Type B pancreatic cell (in vitro differentiated cells): ENCODE data around the gene IQCN. TPM values are rescaled to one million over a fixed set of nuclear protein-coding genes. Genes with fewer than 3 reads are reported as not detected.
A peak's percentile ranks its signal among the peaks of the same experiment; 100 is the strongest.

Source experiments
- DNase-seq: peaks from one replicate; pipeline ENCODE4 v3.0.0; 2021; ENCODE audit warnings: mixed read lengths; ENCODE audit not compliant: unreplicated experiment; ENCODE audit errors: extremely low spot score
- H3K27ac Mint-ChIP-seq: 2 replicates; pipeline ENCODE4 v1.8.0; 2021; ENCODE audit warnings: mild to moderate bottlenecking, mixed read lengths
- H3K27me3 Mint-ChIP-seq: 2 replicates; pipeline ENCODE4 v1.8.0; 2021; ENCODE audit warnings: mixed read lengths
- H3K36me3 Mint-ChIP-seq: 2 replicates; pipeline ENCODE4 v1.8.0; 2021; ENCODE audit warnings: mixed read lengths
- H3K4me1 Mint-ChIP-seq: one replicate; pipeline ENCODE4 v1.8.0; 2021; ENCODE audit warnings: mixed read lengths; ENCODE audit not compliant: unreplicated experiment
- H3K4me3 Mint-ChIP-seq: 2 replicates; pipeline ENCODE4 v1.8.0; 2021; ENCODE audit warnings: mild to moderate bottlenecking, mixed read lengths
- H3K9me3 Mint-ChIP-seq: 2 replicates; pipeline ENCODE4 v1.8.0; 2021; ENCODE audit warnings: mixed read lengths
- total RNA-seq: library from RNA; stranded (reverse); gene quantifications from 2 replicates; pipeline ENCODE4 v1.2.1, GENCODE V29; 2021; ENCODE audit warnings: low replicate concordance
- TF ChIP-seq, protein P1 (sequence below): fragments of 200-600 bp; sonication (generic); conservative IDR thresholded peaks from 2 replicates; pipeline ENCODE4 v1.5.0; 2021; ENCODE audit warnings: antibody characterized with exemption, mild to moderate bottlenecking

The IQCN gene
- total RNA-seq, 1 donor from 2014 or later = 7.8 TPM

DNA sequence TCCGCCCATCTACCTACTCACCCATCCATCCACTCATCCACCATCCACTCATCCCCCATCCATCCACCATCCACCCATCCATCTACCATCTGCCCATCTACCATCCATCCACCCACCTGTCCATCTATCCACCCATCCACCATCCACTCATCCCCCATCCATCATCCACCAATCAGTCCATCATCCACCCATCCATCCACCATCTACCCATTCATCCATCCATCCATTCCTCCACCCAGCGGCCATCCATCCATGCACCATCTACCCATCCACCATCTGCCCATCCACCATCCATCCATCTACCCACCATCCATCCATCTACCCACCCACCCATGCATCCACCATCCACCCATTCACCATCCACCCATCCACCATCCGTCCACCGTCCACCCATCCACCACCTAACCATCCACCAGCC lies 20.8 kb upstream of the IQCN start:
- peaks cover 20% of the 10 kb centered on the region for H3K4me1 Mint-ChIP-seq
- no peaks in the 10 kb centered on the region for H3K9me3 Mint-ChIP-seq
- TF ChIP-seq, protein P1, sequence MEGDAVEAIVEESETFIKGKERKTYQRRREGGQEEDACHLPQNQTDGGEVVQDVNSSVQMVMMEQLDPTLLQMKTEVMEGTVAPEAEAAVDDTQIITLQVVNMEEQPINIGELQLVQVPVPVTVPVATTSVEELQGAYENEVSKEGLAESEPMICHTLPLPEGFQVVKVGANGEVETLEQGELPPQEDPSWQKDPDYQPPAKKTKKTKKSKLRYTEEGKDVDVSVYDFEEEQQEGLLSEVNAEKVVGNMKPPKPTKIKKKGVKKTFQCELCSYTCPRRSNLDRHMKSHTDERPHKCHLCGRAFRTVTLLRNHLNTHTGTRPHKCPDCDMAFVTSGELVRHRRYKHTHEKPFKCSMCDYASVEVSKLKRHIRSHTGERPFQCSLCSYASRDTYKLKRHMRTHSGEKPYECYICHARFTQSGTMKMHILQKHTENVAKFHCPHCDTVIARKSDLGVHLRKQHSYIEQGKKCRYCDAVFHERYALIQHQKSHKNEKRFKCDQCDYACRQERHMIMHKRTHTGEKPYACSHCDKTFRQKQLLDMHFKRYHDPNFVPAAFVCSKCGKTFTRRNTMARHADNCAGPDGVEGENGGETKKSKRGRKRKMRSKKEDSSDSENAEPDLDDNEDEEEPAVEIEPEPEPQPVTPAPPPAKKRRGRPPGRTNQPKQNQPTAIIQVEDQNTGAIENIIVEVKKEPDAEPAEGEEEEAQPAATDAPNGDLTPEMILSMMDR = no peak
- DNase-seq = no peak
- no peaks in the 10 kb centered on the region for H3K27me3 Mint-ChIP-seq
- no peak overlapping the region for H3K4me3 Mint-ChIP-seq
- H3K36me3 Mint-ChIP-seq = no peaks in the 10 kb centered on the region
- no peak overlapping the region for H3K27ac Mint-ChIP-seq

DNA sequence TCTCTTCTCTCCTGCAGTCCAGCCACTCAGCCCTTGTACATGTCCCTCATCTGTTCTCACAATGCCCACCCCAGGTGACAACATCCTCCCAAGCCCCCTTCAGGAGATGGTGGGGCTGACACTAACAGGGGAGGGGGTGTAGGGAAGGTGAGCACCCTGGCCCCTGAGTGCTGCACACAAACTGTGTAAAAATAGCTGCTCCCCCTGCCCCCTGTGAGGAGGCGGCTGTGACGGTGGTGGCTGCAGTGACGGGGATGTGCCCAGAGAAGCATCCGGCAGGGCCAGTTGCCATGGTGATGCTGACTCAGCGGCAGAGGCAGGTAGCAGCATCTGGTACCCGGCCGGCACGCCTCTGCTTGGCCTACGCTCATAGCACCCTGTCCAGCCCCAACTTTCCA lies 20.2 kb upstream of the IQCN start:
- Mint-ChIP-seq H3K4me3 (no peak overlapping the region), H3K9me3 (no peaks in the 10 kb centered on the region), H3K4me1 (peaks cover 24% of the 10 kb centered on the region), H3K27ac (peak overlapping the region; percentile 70), H3K36me3 (no peaks in the 10 kb centered on the region), H3K27me3 (no peaks in the 10 kb centered on the region)
- TF ChIP-seq, protein P1 = no peak
- DNase-seq = no peak

DNA sequence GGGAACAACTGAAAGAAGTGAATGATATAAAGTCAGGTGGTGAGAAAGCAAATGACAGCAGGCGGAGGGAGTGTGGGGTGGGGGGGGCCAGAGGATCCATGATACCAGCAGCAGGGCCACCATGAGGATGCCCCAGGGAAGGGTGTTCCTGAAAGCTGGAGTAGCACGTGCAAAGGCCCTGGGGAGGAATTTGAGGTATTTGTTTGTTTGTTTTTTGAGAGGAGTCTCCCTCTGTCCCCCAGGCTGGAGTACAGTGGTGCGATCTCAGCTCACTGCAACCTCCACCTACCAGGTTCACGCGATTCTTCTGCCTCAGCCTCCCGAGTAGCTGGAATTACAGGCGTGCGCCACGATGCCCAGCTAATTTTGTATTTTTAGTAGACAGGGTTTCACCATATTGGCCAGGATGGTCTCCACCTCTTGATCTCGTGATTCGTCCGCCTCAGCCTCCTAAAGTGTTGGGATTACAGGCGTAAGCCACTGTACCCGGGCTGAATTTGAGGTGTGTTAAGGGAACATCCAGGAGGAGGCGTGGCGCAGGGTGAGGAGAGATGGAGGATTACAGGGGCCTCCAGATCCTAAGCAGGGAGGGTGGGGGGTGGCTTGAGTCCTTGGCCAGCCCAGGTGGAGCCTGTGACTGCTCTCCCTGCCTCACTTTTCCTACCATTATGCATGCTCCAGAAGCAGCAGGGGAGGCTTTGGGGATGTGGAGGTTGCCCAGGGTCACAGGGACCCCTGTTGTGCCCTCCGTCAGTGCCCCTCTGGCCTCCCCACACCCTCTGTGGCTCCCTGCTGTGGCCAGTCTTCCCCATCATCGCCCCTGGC lies 19.6 kb upstream of the IQCN start:
- peaks cover 24% of the 10 kb centered on the region for H3K4me1 Mint-ChIP-seq
- peak overlapping the region; percentile 78 for H3K4me3 Mint-ChIP-seq
- H3K27ac Mint-ChIP-seq = peak overlapping the region; percentile 98

DNA sequence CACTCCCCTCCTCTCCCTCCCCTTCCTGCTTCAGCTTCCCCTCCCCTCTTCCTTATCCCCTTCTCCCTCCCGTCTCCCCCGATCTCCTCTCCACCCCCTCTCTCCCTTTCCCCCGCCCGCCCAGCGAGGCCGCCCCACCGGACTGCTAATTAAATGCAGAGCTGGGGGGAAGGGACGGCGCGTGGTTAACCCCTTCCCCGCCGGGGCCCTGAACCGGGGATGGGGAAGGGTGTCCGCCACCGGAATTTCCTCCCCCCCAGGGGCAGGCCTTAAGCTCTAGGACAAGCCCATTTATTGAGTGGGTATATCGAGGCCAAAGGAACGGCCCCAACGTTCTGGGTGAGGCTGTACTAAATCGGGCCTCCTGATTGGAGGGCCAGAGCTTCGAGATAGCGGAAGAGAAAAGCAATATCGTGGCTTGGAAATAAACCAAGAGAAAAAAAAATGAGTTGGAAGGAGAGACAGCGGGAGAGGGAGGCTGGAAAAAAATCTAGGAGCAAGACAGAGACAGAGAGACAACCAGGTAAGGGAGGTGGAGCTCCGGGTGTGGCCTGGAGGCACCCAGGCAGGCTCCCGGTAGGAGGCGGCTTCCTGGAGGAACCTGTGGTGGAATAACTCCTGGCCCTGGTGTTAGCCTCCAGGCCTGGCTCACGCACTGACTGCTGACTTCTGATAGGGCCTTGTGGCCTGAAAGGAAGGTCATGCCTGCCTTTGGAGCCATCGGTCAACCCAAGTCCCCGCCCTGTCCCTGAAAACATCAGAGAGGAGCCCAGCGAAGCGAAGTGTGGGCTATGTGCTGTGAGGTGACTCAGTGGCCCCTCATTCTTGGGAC lies 18.8 kb upstream of the IQCN start:
- TF ChIP-seq, protein P1 = no peak
- Mint-ChIP-seq H3K27ac (peak overlapping the region; percentile 98), H3K4me3 (peak overlapping the region; percentile 80), H3K4me1 (peaks cover 24% of the 10 kb centered on the region), H3K36me3 (no peaks in the 10 kb centered on the region), H3K27me3 (no peaks in the 10 kb centered on the region), H3K9me3 (no peaks in the 10 kb centered on the region)
- DNase-seq = peak; percentile 88

More for the DNA sequence above, 19.6 kb upstream of the IQCN start:
- TF ChIP-seq, protein P1 = no peak
- no peaks in the 10 kb centered on the region for H3K27me3 Mint-ChIP-seq
- DNase-seq = no peak
- H3K36me3 Mint-ChIP-seq = no peaks in the 10 kb centered on the region
- no peaks in the 10 kb centered on the region for H3K9me3 Mint-ChIP-seq

DNA sequence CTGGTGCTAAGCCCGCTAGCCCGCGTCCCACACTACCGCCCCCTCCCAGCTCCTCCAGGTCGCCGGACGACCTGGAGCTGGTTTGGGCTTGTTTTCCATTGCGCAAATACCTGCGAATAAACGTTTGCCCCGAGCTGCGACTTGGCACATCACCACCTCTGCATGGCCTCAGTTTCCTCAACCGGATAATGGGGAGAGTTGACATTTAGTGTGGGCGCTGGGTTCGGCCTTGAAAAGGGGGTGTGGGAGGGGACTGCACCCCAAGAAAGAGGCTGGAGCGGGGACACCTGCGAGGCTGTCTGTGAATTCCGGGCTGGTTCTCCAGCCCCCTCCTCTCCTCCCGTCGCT lies 18.2 kb upstream of the IQCN start:
- Mint-ChIP-seq H3K27ac (peak overlapping the region; percentile 98), H3K27me3 (no peaks in the 10 kb centered on the region), H3K9me3 (no peaks in the 10 kb centered on the region), H3K36me3 (no peaks in the 10 kb centered on the region), H3K4me3 (peak overlapping the region; percentile 80), H3K4me1 (peaks cover 24% of the 10 kb centered on the region)
- TF ChIP-seq, protein P1 = no peak
- DNase-seq = no peak
